ENCODE measurements around the gene CD47. TPM values are rescaled to one million over a fixed set of nuclear protein-coding genes. Genes with fewer than 3 reads are reported as not detected.

The CD47 gene
- total and polyA plus RNA-seq, 2 of the 4 experiments (the other 2 are of a cell fraction), result 45.9 to 52.0 TPM

DNA sequence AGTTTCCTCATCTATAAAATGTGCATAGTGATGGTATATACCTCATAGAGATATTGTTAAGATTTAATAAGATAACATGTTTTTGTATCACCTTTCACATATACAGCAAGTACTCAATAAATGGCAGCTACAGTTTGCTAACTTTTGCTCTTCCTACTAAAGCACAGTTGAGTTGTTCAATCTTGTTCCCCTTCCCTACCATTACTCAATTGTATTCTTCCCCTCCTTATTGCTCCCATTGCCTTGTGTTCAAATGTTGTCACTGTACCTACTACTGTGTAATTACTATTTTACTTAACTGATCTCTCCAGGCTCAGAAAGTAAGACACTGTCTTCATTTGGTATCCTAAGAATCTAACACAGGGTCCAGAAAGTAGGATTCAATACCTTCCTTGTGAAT, 5.5 kb downstream of the CD47 start:
- no peak overlapping the region for H2BK15ac ChIP-seq (ENCODE audit: low read depth, low read length)
- H4K8ac ChIP-seq (ENCODE audit: low read depth in 2 of 2, low read length in 2 of 2), result no peak overlapping the region
- no peaks in the 10 kb centered on the region for H3K36me3 ChIP-seq (ENCODE audit: control insufficient read depth, insufficient read depth, low read length)
- no peak overlapping the region for H3K56ac ChIP-seq (ENCODE audit: extremely low read depth, insufficient read depth, low read length)
- H3K4ac ChIP-seq (ENCODE audit: low read depth, low read length), result no peak overlapping the region
- no peak overlapping the region for H2BK5ac ChIP-seq (ENCODE audit: low read depth, low read length, poor library complexity, severe bottlenecking)
- no peak overlapping the region for H3K27ac ChIP-seq (ENCODE audit: insufficient read depth, low read length)
- peaks cover 34% of the 10 kb centered on the region; the same call in 1 of the 2 replicates for H4K20me1 ChIP-seq (ENCODE audit: insufficient read depth, low read length)
- H3K23ac ChIP-seq (ENCODE audit: low read depth, low read length), result 0 out of 2 replicates have a peak overlapping the region, but pooled peaks have one; percentile 29
- H3K9me1 ChIP-seq (ENCODE audit: insufficient read depth, low read length), result peaks cover 3% of the 10 kb centered on the region; the same call in 1 of the 2 replicates
- no peak overlapping the region for H3K4me2 ChIP-seq (ENCODE audit: low read depth, low read length)
- H4K91ac ChIP-seq (ENCODE audit: insufficient read depth, low read depth, low read length), result no peak overlapping the region
- H2BK20ac ChIP-seq (ENCODE audit: low read depth, low read length), result no peak overlapping the region
- H2AK5ac ChIP-seq (ENCODE audit: low read depth, low read length), result no peak overlapping the region
- intact Hi-C loops (cut with micrococcal nuclease), result loop anchor here (5.0 to 10.0 kb wide), 5 partner anchors 158 to 848 kb away; no protein-coding TSS in a partner anchor
- H4K5ac ChIP-seq (ENCODE audit: low read depth, low read length), result no peak overlapping the region
- in situ Hi-C loops (cut with MboI; ENCODE audit: low sequenced_read_pairs), result no loop called here
- BruUV-seq (replicated peaks), result no TSS peak
- ATAC-seq (ENCODE audit: low read depth) (no peak), DNase-seq (no peak)
- H2BK120ac ChIP-seq (ENCODE audit: low read depth, low read length), result no peak overlapping the region
- no peak overlapping the region for H2AK9ac ChIP-seq (replicated peaks; ENCODE audit: low read depth, low read length, poor library complexity)
- POLR2A ChIA-PET (ENCODE audit: unreplicated experiment), result no interaction called here
- TF ChIP-seq MXI1 (IDR thresholded peaks at IDR 0.05; ENCODE audit: borderline replicate concordance, low read depth, low read length) (no peak), POLR2A (IDR thresholded peaks at IDR 0.05; ENCODE audit: low read depth, low read length) (no peak), CHD1 (IDR thresholded peaks at IDR 0.05; ENCODE audit: low read depth, low read length) (no peak), MAFK (IDR thresholded peaks at IDR 0.05; ENCODE audit: low read depth, low read length) (no peak), RFX5 (IDR thresholded peaks at IDR 0.05; ENCODE audit: low read depth, low read length) (no peak), SMC3 (IDR thresholded peaks at IDR 0.05; ENCODE audit: low read depth, low read length) (no peak), BHLHE40 (IDR thresholded peaks at IDR 0.05; ENCODE audit: low read depth, low read length) (no peak)
- no peaks in the 10 kb centered on the region for H3K27me3 ChIP-seq (ENCODE audit: control insufficient read depth, insufficient read depth, low read length)
- no peak overlapping the region for H3K9ac ChIP-seq (ENCODE audit: low read depth, low read length)
- CTCF ChIA-PET, result no interaction called here
- H3K4me1 ChIP-seq (ENCODE audit: control insufficient read depth, insufficient read depth, low read length), result no peaks in the 10 kb centered on the region; the same call in 1 of the 2 replicates
- H3K9me3 ChIP-seq (ENCODE audit: control insufficient read depth, insufficient read depth, low read length), result no peaks in the 10 kb centered on the region
- no peak overlapping the region for H2AFZ ChIP-seq (replicated peaks; ENCODE audit: low read length, poor library complexity)
- H3K79me1 ChIP-seq (ENCODE audit: low read depth in 1 of 2, low read length in 2 of 2), result peaks cover 25 to 57% of the 10 kb centered on the region in 2 experiments
- dilution Hi-C loops (cut with HindIII; ENCODE audit: low sequenced_read_pairs, unreplicated experiment), result no loop called here
- H3K14ac ChIP-seq (replicated peaks; ENCODE audit: low read depth, low read length), result no peak overlapping the region
- H3K4me3 ChIP-seq (ENCODE audit: insufficient read depth, low read depth, low read length), result no peak overlapping the region
- H3K18ac ChIP-seq (ENCODE audit: low read depth, low read length), result no peak overlapping the region

All from IMR-90 (cell line).